DOHH2 (cell line): ENCODE measurements around the gene SMKR1.

ENCODE experiments used
- H3F3A ChIP-seq: fragments of 200-600 bp; sonication (generic), shearing (Covaris generic); 2 replicates; pipeline ENCODE4 v1.6.0; 2016; ENCODE audit warnings: antibody characterized with exemption, mild to moderate bottlenecking; ENCODE audit not compliant: control insufficient read depth, insufficient read depth
- H3K27ac ChIP-seq: fragments of 200-600 bp; sonication (generic); 2 replicates; pipeline ENCODE4 v1.5.1; 2014; ENCODE audit warnings: low read depth, mild to moderate bottlenecking, low read length, moderate library complexity
- H3K27me3 ChIP-seq: fragments of 200-600 bp; sonication (generic); 2 replicates; pipeline ENCODE4 v1.6.1; 2014; ENCODE audit warnings: mild to moderate bottlenecking, low read length, mixed read lengths; ENCODE audit not compliant: control insufficient read depth
- H3K36me3 ChIP-seq: fragments of 200-600 bp; sonication (generic); 2 replicates; pipeline ENCODE4 v1.6.1; 2014; ENCODE audit warnings: mild to moderate bottlenecking, low read length, moderate library complexity, mixed read lengths; ENCODE audit not compliant: control insufficient read depth
- H3K4me1 ChIP-seq: fragments of 200-600 bp; sonication (generic); 2 replicates; pipeline ENCODE4 v1.6.1; 2014; ENCODE audit warnings: mild to moderate bottlenecking, low read length, mixed read lengths; ENCODE audit not compliant: control insufficient read depth
- H3K4me2 ChIP-seq: fragments of 200-600 bp; sonication (generic); 2 replicates; pipeline ENCODE4 v1.6.0; 2014; ENCODE audit warnings: mild to moderate bottlenecking, low read length, moderate library complexity
- H3K4me3 ChIP-seq: fragments of 200-600 bp; sonication (generic); 2 replicates; pipeline ENCODE4 v1.5.1; 2014; ENCODE audit warnings: mild to moderate bottlenecking, low read length, mixed read lengths
- H3K79me2 ChIP-seq: fragments of 200-600 bp; sonication (generic); 2 replicates; pipeline ENCODE4 v1.6.1; 2014; ENCODE audit warnings: mild to moderate bottlenecking, low read length, mixed read lengths; ENCODE audit not compliant: control insufficient read depth
- H3K9me2 ChIP-seq: fragments of 200-600 bp; sonication (generic); replicated peaks from 2 replicates; pipeline ENCODE4 v1.6.1; 2014; ENCODE audit warnings: mild to moderate bottlenecking, low read length, mixed read lengths; ENCODE audit not compliant: control insufficient read depth
- H3K9me3 ChIP-seq: fragments of 200-600 bp; sonication (generic); 2 replicates; pipeline ENCODE4 v1.6.1; 2014; ENCODE audit warnings: antibody characterized with exemption, low read length, mixed read lengths; ENCODE audit not compliant: control insufficient read depth, insufficient read depth
- H4K20me1 ChIP-seq: fragments of 200-600 bp; sonication (generic); 2 replicates; pipeline ENCODE4 v1.6.0; 2014; ENCODE audit warnings: low read depth, mild to moderate bottlenecking, antibody characterized with exemption, low read length, moderate library complexity; ENCODE audit not compliant: control insufficient read depth, insufficient read depth
- CTCF ChIP-seq: fragments of 200-600 bp; sonication (generic); IDR thresholded peaks from one replicate; pipeline ENCODE4 v1.5.1; 2014; ENCODE audit warnings: antibody characterized with exemption, mild to moderate bottlenecking, low read depth, low read length; ENCODE audit not compliant: poor library complexity, severe bottlenecking
- EZH2phosphoT487 ChIP-seq: fragments of 200-600 bp; sonication (generic); IDR thresholded peaks from 2 replicates; pipeline ENCODE4 v1.6.1; 2017; ENCODE audit warnings: borderline replicate concordance, mild to moderate bottlenecking, antibody characterized with exemption, low read length, moderate library complexity, mixed read lengths

Gene SMKR1

DNA sequence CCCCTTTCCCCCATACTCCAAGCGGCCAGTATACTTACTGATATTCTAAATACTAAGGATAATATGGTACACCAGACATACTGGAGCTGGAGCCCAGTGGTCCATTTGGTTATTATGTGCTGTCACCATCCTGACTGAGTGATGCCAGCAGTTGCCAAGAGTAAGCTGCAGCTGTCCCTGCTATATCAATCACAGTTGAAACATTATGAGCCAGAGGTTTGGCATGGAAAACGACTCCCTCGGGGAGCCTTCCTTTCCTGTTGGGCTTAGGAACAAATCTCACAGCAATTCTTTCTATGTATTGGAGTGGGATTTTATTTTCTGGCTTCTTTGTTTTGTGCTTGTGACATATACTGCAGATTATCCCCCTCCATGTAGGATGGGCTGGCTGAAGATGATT is 35.5 kb upstream of the SMKR1 start:
- Histone ChIP-seq H3K79me2 (no peaks in the 10 kb centered on the region), H4K20me1 (no peaks in the 10 kb centered on the region), H3K27ac (no peak overlapping the region), H3K4me3 (no peak overlapping the region), H3K4me2 (no peak overlapping the region), H3K9me3 (no peaks in the 10 kb centered on the region), H3K4me1 (no peaks in the 10 kb centered on the region), H3K27me3 (no peaks in the 10 kb centered on the region), H3F3A (no peaks in the 10 kb centered on the region), H3K36me3 (peaks cover 10% of the 10 kb centered on the region; the same call in 1 of the 2 replicates), H3K9me2 (no peaks in the 10 kb centered on the region)
- TF ChIP-seq EZH2phosphoT487 = no peak
- no peak for TF ChIP-seq CTCF

- Histone ChIP-seq H3K4me2 (no peak overlapping the region), H3K79me2 (no peaks in the 10 kb centered on the region), H3K27ac (no peak overlapping the region), H3K9me2 (no peaks in the 10 kb centered on the region), H4K20me1 (no peaks in the 10 kb centered on the region), H3K36me3 (peaks cover 4% of the 10 kb centered on the region; the same call in 1 of the 2 replicates), H3K4me3 (no peak overlapping the region), H3F3A (no peaks in the 10 kb centered on the region), H3K9me3 (no peaks in the 10 kb centered on the region), H3K27me3 (no peaks in the 10 kb centered on the region), H3K4me1 (no peaks in the 10 kb centered on the region)
- no peak for TF ChIP-seq CTCF
Measured at GRCh38 chr7:129468087-129468486, 34.2 kb upstream of the SMKR1 start.

- Histone ChIP-seq H3K9me3 (no peaks in the 10 kb centered on the region), H4K20me1 (no peaks in the 10 kb centered on the region), H3K79me2 (no peaks in the 10 kb centered on the region), H3K4me2 (no peak overlapping the region), H3K27me3 (no peaks in the 10 kb centered on the region), H3K36me3 (peaks cover 4% of the 10 kb centered on the region; the same call in 1 of the 2 replicates), H3K27ac (no peak overlapping the region), H3K9me2 (no peaks in the 10 kb centered on the region), H3K4me1 (no peaks in the 10 kb centered on the region), H3K4me3 (no peak overlapping the region), H3F3A (no peaks in the 10 kb centered on the region)
- TF ChIP-seq CTCF (no peak), EZH2phosphoT487 (no peak)
Measured at GRCh38 chr7:129468547-129468946, 33.8 kb upstream of the SMKR1 start.

DNA sequence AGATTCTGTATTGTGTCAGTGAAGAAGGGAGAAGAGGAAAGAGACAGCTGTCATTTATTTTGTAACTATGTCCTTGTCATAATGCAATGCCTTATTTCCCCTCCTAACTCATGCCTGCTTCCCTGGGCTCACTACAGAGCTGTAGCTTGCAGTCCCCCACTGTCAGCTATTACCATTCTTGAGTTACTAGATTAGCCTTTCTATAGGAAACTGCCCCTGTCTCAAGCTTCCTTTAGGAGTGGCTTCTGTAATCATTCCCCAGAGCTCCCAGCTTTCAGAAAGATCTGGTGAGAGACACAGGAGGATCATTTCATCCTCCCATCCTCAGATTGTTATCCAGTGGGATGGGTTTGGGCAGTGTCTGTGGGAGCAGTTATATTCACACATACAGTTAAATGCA is 32.4 kb upstream of the SMKR1 start:
- Histone ChIP-seq H3F3A (no peaks in the 10 kb centered on the region), H3K4me3 (no peak overlapping the region), H3K4me2 (no peak overlapping the region), H3K4me1 (no peaks in the 10 kb centered on the region), H3K9me3 (no peaks in the 10 kb centered on the region), H3K36me3 (no peaks in the 10 kb centered on the region; the same call in 1 of the 2 replicates), H3K9me2 (no peaks in the 10 kb centered on the region), H3K27ac (no peak overlapping the region), H3K27me3 (no peaks in the 10 kb centered on the region), H3K79me2 (no peaks in the 10 kb centered on the region), H4K20me1 (no peaks in the 10 kb centered on the region)
- TF ChIP-seq CTCF = no peak
